Activated CD8-positive, alpha-beta memory T cell treated with anti-CD3 and anti-CD28 coated beads, Interleukin-2, amount 50 U/mL, for 1 hour (primary cell): Measurements from ENCODE around the gene SSR4.
"Not testable (repeated sequence)": the region's sequence is repeated elsewhere in the genome, so short reads cannot be mapped to it uniquely, and the experiment has no call there.

Experiments
- DNase-seq: peaks from one replicate; pipeline ENCODE4 v3.0.0-alpha.2; 2020; ENCODE audit errors: extremely low read depth

SSR4 gene

GRCh38 chrX:153804100-153804595 lies 9.7 kb downstream of the SSR4 start:
- DNase-seq = no peak

DNA sequence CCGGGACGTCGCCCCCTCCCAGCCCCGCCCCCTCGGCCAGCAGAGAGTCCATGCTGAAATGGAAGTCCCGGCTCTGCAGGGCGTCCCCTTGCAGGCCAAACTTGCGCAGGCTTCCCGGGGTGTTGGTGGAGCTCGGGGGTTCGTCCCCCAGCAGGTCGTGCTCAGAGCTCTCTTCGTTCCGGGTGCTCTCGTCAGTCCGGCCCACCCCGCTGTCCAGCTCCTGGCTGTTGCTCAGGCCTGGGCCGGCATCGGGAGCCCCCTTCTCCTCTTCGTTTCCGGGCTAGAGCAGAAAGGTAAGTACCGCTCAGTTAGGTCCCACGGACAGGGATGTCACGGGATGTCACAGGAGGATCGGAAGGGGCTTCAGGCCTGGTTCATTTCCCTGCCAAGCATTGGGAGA lies 10.2 kb downstream of the SSR4 start:
- DNase-seq = no peak

DNA sequence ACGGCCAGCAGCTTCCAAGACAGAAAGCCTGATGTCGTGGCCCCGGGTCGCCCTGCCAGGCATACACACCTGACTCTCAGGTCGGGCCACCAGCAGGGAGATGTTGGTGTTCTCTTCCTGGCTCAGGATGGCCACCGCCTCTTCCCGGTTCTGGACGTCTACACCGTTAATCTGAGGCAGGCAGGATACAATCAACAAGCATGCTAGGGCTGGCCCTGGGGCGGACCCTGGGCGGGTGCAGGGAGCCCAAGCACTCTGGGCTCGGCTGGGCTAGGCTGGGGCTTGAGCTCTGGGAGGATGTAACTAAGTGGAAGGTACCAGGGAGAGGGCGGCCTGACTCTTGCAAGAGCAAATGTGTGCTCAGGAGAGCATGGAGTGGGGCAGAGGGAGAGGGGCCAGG lies 11.0 kb downstream of the SSR4 start:
- no peak for DNase-seq

DNA sequence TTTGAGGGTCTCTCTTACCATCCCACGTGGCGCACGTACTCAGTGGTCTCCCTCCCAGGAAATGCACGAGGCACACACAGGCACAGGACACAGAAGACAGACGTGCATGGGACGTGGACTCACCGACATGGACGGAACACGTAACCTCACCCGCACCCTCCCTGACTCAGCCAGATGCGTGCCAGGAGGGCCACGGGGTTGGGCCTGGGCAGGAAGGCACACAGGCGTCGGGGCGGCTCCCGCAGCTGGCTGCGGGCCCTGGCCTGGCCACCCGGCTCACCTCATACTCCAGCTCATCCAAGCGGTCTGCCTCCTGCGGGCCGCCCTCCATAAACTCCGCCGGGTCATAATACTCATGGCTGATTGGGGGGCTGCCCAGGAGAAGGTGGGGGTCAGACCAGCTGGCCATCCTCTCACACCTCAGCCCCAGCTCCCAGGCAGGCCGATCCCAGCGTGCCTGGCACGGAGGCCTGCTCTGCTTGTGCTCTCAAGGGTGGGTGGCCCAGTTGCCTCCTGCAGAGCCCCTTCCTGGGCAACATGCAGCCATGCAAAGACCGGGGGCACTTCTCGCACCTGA lies 12.6 kb downstream of the SSR4 start:
- DNase-seq = no peak

DNA sequence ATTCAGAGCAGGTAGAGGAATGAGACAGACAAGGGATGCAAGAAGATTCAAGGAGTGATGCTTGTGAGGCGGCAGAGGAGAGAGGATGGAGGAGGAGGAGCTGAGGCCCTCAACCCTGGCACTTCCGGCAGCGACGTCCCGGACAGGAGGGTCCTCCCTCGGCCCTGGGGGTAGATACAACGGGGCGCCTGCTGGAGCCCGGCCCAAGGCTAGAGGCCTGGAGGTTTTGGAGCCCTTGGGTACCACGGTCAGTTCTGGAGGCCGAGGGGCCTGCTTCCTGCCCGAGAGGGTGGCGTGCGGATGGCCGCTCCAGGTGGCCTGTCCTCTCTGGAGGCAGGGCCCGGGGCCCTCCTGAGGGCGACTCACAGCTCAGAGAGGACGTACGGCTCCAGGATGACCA lies 13.5 kb downstream of the SSR4 start:
- no peak for DNase-seq

- DNase-seq = no peak
These were observed 17.8 kb downstream of the SSR4 start for GRCh38 chrX:153812220-153812619.

DNA sequence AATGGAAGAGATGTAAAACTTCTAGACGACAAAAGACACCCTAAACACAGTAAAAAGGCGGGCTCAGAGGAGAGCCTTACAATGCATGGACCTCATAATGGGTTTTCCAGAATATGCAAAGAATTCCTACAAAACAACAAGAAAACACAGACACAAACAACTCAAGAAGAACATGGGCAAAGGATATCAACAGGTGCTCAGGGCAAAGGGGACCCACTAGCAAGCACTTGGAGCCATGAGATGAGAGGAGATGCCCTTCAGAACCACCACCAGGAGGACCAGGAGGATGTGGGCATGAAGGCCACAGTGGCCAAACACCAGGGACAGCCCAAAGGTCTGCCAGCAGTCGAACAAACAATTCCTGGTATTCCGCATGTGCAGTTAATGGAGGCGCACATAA lies 18.7 kb downstream of the SSR4 start:
- DNase-seq = no peak

DNA sequence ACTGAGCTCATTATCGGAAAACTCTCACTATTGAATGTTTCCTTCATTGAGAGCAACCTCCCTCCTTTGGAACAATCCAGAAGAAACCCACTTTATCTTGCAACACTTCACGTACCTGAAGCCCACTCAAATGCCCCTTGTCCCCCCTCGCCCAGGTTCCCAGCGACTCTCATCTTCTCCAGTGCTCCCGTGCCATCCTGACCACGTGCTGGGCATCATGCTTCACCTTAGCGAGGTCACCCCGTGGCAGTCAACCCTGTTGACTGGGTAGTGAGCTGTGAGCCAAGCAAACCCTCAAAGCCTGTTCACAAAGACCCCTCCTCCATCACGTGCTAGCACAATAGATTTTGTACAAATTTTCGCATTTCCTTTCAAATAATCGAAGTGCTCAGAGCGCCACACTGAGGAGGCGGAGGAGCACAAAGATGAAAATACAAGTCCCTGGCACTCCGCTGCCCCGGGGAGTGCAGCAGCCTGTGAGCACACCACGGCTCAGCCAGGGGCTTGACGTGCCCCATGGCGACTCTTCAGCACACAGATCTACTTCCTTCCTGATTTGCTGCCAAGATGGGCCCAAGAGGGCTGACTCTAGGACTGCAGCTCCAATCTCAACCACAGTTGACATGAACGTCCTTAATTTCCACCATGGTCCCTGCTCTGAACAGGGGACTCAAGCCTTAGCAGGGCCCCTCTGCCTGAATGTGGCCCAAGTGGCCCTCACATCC lies 20.3 kb downstream of the SSR4 start:
- no peak for DNase-seq

DNA sequence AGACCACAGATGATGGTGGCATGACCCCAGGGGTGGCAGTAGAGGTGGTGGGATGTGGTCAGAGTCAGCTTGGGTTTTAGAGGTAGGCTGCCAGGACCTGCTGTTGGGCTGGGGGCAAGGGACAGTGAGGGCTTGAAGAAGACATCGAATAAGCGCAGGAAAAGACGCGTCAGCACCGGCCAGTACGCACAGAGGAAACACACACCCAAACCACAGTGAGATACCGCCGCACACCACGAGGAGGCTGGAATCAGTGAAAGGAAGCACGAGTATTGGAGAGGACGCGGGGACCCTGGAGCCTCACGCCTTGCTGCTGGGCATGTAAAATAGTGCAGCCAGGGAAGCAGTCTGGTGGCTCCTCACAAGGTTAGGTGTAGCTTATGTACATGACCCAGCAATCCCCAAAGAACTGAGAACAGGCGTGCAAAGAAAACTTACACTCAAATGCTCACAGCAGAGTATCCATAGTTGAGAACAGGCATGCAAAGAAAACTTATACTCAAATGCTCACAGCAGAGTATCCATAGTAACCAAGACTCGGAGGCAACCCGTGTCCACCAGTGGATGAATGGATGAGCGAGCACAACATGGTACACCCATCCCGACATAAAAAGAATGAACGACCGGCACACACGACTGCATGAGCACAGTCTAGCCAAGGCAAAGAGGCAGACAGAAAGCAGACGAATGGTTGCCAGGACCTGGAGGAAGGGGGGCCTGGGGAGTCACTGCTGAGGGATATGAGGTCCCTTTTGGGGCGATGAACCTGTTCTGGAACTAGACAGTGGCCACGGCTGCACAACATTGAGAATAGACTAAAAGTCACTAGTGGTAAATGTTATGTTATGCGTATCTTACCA lies 22.6 kb downstream of the SSR4 start:
- DNase-seq = no peak

- not testable (repeated sequence) for DNase-seq
These were observed 23.6 kb downstream of the SSR4 start for GRCh38 chrX:153818064-153818463.

GRCh38 chrX:153818571-153819383 lies 24.3 kb downstream of the SSR4 start:
- no peak for DNase-seq

- DNase-seq = no peak
These were observed 25.0 kb downstream of the SSR4 start for GRCh38 chrX:153819384-153820040.

DNA sequence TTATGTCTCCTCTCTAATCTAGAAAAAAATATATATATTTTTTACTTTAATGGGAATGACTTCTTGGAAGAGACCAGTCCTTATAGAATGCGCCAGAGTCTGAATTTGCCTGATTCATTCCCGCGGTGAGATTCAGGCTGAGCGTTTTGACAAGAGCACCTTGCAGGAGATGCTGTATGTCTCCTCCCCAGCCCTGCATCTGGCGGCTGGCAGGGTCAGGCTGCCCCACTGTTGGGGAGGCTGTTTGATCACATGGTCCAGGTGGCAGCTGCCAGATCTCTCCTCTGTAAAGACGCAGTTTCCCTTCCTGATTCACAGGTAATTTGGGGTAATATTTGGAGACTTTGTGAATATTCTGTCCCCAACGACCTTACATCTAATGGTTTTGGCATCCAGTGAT lies 26.1 kb downstream of the SSR4 start:
- no peak for DNase-seq

GRCh38 chrX:153821066-153821465 lies 26.6 kb downstream of the SSR4 start:
- DNase-seq = no peak

- DNase-seq = no peak
These were observed 29.9 kb downstream of the SSR4 start for GRCh38 chrX:153824348-153824747.

- no peak for DNase-seq
These were observed 30.6 kb downstream of the SSR4 start for GRCh38 chrX:153825042-153825441.

DNA sequence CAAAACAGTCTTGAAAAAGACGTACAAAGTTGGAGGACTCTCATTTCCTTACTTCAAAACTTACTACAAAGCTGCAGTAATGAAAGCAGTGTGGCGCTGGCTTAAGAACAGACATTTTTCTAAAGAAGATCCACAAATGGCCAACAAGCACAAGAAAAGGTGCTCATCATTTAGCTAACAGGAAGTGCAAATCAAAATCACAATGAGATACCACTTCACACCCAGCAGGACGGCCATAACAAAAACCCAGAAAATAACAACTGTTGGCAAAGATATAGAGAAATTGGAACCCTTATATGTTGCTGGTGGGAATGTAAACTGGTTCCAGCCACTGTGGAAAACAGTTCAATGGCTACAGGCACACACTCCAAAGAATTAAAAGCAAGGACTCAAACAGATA lies 32.5 kb downstream of the SSR4 start:
- no peak for DNase-seq

DNA sequence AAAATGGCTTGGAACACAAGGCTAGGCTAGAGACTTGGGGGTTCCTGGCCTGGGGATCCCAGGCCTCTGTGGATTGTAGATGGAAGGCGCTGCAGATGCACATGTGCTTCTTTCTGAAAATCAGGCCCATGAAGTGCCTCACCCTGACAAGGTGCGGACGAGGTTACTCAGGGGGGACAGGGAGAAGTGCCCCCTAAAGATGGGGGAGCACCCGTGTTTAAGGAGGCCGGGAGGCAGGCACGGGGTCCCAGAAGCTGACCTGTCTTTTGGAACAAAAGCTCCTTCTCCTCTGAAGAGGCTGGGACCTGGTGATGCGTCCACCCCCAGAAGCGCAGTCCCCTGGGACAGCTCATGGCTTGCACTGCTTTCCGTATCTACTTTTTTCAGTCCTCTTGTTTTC lies 33.4 kb downstream of the SSR4 start:
- DNase-seq = no peak

GRCh38 chrX:153828308-153828707 lies 33.8 kb downstream of the SSR4 start:
- no peak for DNase-seq

GRCh38 chrX:153828723-153829548 lies 34.5 kb downstream of the SSR4 start:
- DNase-seq = no peak

DNA sequence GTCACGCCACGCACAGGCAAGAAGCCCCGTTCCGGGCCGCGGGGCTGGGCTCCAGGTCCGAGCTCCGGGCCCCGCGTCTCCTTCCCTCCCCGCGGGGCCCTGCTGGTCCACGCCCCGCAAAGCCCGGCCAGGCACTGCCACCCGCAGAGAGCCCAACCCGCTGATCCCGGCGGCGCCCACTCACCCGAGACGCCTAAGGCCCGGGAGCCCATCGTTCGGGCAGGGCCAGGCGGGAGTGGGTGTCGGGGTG lies 35.0 kb downstream of the SSR4 start:
- DNase-seq = no peak
